K562 (cell line): ENCODE measurements around the gene DDX50. TPM values are rescaled to one million over a fixed set of nuclear protein-coding genes. Genes with fewer than 3 reads are reported as not detected.
A peak's percentile ranks its signal among the peaks of the same experiment; 100 is the strongest.
"Not testable (repeated sequence)": the region's sequence is repeated elsewhere in the genome, so short reads cannot be mapped to it uniquely, and the experiment has no call there.

Experiments
- ATAC-seq: fragments of 200-7000 bp; cut with Tn5 transposase; 3 replicates; pipeline ENCODE4 v1.9.1; 2020; ENCODE audit warnings: moderate library complexity
- BruUV-seq: library from RNA; stranded (reverse); fragments of 400-500 nt; replicated peaks from 2 replicates; lab custom pipeline; 2021; lab: Mats Ljungman, UMichigan
- CTCF ChIA-PET: fragments of 300-600 bp; formaldehyde crosslinking; extraction: SDS; loops from one replicate; lab custom pipeline; 2021; ENCODE audit warnings: low intra/inter-chr PET ratio; lab: Yijun Ruan, JAX
- POLR2A ChIA-PET: fragments of 300-600, 350-650 bp; sonication (Branson Sonifier 250); formaldehyde crosslinking; extraction: SDS; loops from one replicate; lab custom pipeline; 2021; ENCODE audit warnings: antibody characterized with exemption, inconsistent platforms; lab: Yijun Ruan, JAX
- DNase-seq, 4 experiments: peaks; one replicate each; pipeline versions ENCODE4 v3.0.0 to v3.0.0-alpha.2; 2011 to 2018; ENCODE audit warnings: low spot score in 3 of 4, mixed read lengths in 3 of 4; ENCODE audit errors: extremely low read depth in 1 of 4
- FAIRE-seq: peaks from 2 replicates; lab custom pipeline; 2011; peaks lifted over from hg19 to GRCh38; lab: Jason Lieb, UNC
- H2AFZ ChIP-seq: 2 replicates; pipeline ENCODE4 v1.6.0; 2011; ENCODE audit warnings: low read depth, low read length, control low read depth, inconsistent platforms
- H3K27ac ChIP-seq: fragments of 200-600 bp; 3 replicates; pipeline ENCODE4 v1.8.0; 2011; ENCODE audit warnings: low read depth, mild to moderate bottlenecking, control low read depth, inconsistent platforms, low read length, moderate library complexity, mixed read lengths; ENCODE audit errors: extremely low read depth
- H3K27me3 ChIP-seq, 2 experiments: fragments of 300-600 bp in 1 of 2; 2 replicates in 1 of 2; 3 replicates in 1 of 2; pipeline versions ENCODE4 v1.6.0 to v1.8.0; 2011; ENCODE audit warnings: inconsistent platforms in 2 of 2, low read length in 2 of 2, mild to moderate bottlenecking in 1 of 2, mixed read lengths in 1 of 2, moderate library complexity in 1 of 2; ENCODE audit not compliant: control insufficient read depth in 2 of 2, insufficient read depth in 2 of 2
- H3K36me3 ChIP-seq: fragments of 300-600 bp; 3 replicates; pipeline ENCODE4 v1.8.0; 2011; ENCODE audit warnings: mild to moderate bottlenecking, low read length, inconsistent platforms; ENCODE audit not compliant: control insufficient read depth, insufficient read depth
- H3K4me1 ChIP-seq, 2 experiments: fragments of 200-600 bp in 1 of 2; replicated peaks in 1 of 2; 2 replicates in 1 of 2; 3 replicates in 1 of 2; pipeline versions ENCODE4 v1.5.1 to v1.8.0; 2011; ENCODE audit warnings: inconsistent platforms in 2 of 2, low read length in 2 of 2, mild to moderate bottlenecking in 1 of 2, mixed read lengths in 1 of 2, moderate library complexity in 1 of 2; ENCODE audit not compliant: control insufficient read depth in 2 of 2, insufficient read depth in 2 of 2
- H3K4me2 ChIP-seq: 2 replicates; pipeline ENCODE4 v1.6.1; 2011; ENCODE audit warnings: low read length, control low read depth, inconsistent platforms, mixed read lengths; ENCODE audit not compliant: insufficient read depth
- H3K4me3 ChIP-seq: fragments of 200-600 bp; sonication (generic), shearing (Covaris generic); 2 replicates; pipeline ENCODE4 v1.5.1; 2016; ENCODE audit warnings: control low read depth, inconsistent platforms
- H3K79me2 ChIP-seq: fragments of 200-600 bp; 3 replicates; pipeline ENCODE4 v1.8.0; 2011; ENCODE audit warnings: low read length, inconsistent platforms; ENCODE audit not compliant: control insufficient read depth, insufficient read depth
- H3K9ac ChIP-seq, 2 experiments: 2 replicates each; pipeline versions ENCODE4 v1.6.0 to v1.6.1; 2011; ENCODE audit warnings: low read depth in 2 of 2, low read length in 2 of 2, control low read depth in 1 of 2, inconsistent platforms in 1 of 2, mild to moderate bottlenecking in 1 of 2, mixed read lengths in 1 of 2; ENCODE audit not compliant: insufficient read depth in 1 of 2
- H3K9me1 ChIP-seq: one replicate; pipeline ENCODE4 v1.6.0; 2011; ENCODE audit warnings: inconsistent platforms, mild to moderate bottlenecking, low read length, moderate library complexity; ENCODE audit not compliant: control insufficient read depth, insufficient read depth
- H3K9me3 ChIP-seq: replicated peaks from 2 replicates; pipeline ENCODE4 v1.5.1; 2011; ENCODE audit warnings: low read depth, low read length, inconsistent platforms; ENCODE audit not compliant: control insufficient read depth, insufficient read depth
- H4K20me1 ChIP-seq: replicated peaks from 2 replicates; pipeline ENCODE4 v1.6.1; 2011; ENCODE audit warnings: low read length, inconsistent platforms, mixed read lengths; ENCODE audit not compliant: control insufficient read depth, insufficient read depth
- POLR2A ChIP-seq: fragments of 450-650 bp; conservative IDR thresholded peaks from 2 replicates; pipeline ENCODE4 v1.6.1; 2016
- POLR2B ChIP-seq: fragments of 450-650 bp; IDR thresholded peaks from 2 replicates; pipeline ENCODE4 v1.6.1; 2018; ENCODE audit warnings: low read depth; ENCODE audit not compliant: partially characterized antibody
- SUPT5H ChIP-seq: fragments of 450-650 bp; IDR thresholded peaks from 2 replicates; pipeline ENCODE4 v1.6.1; 2016
- ZNF121 ChIP-seq: sonication (generic); formaldehyde crosslinking; conservative IDR thresholded peaks from 2 replicates; pipeline ENCODE4 v1.8.0; 2022; ENCODE audit warnings: missing genetic modification reagents
- WGBS: fragments of 100-300 bp; shearing (Covaris generic); methylation state at CpG from one replicate; pipeline ENCODE4 v1.1.6; 2016; ENCODE audit warnings: low coverage, mixed read lengths; ENCODE audit not compliant: insufficient coverage; ENCODE audit errors: missing lambda C conversion rate; 5-methylcytosine and 5-hydroxymethylcytosine counted together
- in situ Hi-C: fragments of 300-500 bp; cut with MboI; formaldehyde crosslinking; loops from 4 replicates; pipeline ENCODE4 v1.15.0; 2018; ENCODE audit warnings: inconsistent platforms, mixed read lengths
- intact Hi-C: fragments of 100-400 bp; cut with micrococcal nuclease; formaldehyde crosslinking; loops from 2 replicates; pipeline ENCODE4 v1.14.2; 2022
- polyA plus RNA-seq, 8 experiments: library from polyadenylated mRNA; depleted of rRNA in 4 of 8; stranded (reverse) in 5 of 8; unstranded in 3 of 8; fragments of >200 nt; fragmentation: Nextera tagmentation in 2 of 8; fragmentation: Illumina TruSeq in 1 of 8; extraction: Ambion mirVana in 2 of 8; extraction: Trizol in 1 of 8; gene quantifications; 2 replicates each; pipeline versions ENCODE4 v1.2.1 to v1.2.3, GENCODE V29; 2011 to 2014; ENCODE audit warnings: inconsistent platforms in 1 of 8, missing spikeins in 1 of 8
- total RNA-seq, 7 experiments: library from RNA; depleted of rRNA in 6 of 7; stranded (reverse); fragments of >200 nt in 6 of 7; fragmentation: Illumina TruSeq in 2 of 7; extraction: Trizol in 2 of 7; gene quantifications; 2 replicates each; pipeline versions ENCODE4 v1.2.1 to v1.2.3, GENCODE V29; 2011 to 2021; ENCODE audit warnings: low replicate concordance in 1 of 7
- TF ChIP-seq, protein P1 (sequence below): fragments of 450-650 bp; formaldehyde crosslinking; conservative IDR thresholded peaks from 2 replicates; pipeline ENCODE4 v1.4.0; 2022; ENCODE audit warnings: mild to moderate bottlenecking, missing genetic modification characterization

Gene DDX50
- total and polyA plus RNA-seq, 9 of the 15 experiments (the other 6 are each of a cell fraction or from before 2014, with no cell fraction given): 36.7 to 86.8 (median 57.4) TPM

GRCh38 chr10:68975936-68976473 is 74.9 kb downstream of the DDX50 start:
- peaks cover 98% of the 10 kb centered on the region for H3K36me3 ChIP-seq
- H3K4me1 ChIP-seq, H3K4me3 ChIP-seq, H3K9me3 ChIP-seq, FAIRE-seq, H3K9ac ChIP-seq, H3K27me3 ChIP-seq, DNase-seq, in situ Hi-C loops, BruUV-seq, H4K20me1 ChIP-seq, ATAC-seq, H3K4me2 ChIP-seq, H3K9me1 ChIP-seq, CTCF ChIA-PET, H2AFZ ChIP-seq, H3K27ac ChIP-seq: not testable (repeated sequence)
- TF ChIP-seq POLR2A (peak; percentile 59), ZNF121 (CRISPR knock-in tag) (peak; percentile 45), POLR2B (peak; percentile 55), SUPT5H (peak; percentile 74)
- TF ChIP-seq, protein P1, sequence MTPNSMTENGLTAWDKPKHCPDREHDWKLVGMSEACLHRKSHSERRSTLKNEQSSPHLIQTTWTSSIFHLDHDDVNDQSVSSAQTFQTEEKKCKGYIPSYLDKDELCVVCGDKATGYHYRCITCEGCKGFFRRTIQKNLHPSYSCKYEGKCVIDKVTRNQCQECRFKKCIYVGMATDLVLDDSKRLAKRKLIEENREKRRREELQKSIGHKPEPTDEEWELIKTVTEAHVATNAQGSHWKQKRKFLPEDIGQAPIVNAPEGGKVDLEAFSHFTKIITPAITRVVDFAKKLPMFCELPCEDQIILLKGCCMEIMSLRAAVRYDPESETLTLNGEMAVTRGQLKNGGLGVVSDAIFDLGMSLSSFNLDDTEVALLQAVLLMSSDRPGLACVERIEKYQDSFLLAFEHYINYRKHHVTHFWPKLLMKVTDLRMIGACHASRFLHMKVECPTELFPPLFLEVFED (CRISPR knock-in tag): 0 out of 2 replicates have a peak, but pooled peaks have one; percentile 65
- peaks cover 40% of the 10 kb centered on the region for H3K79me2 ChIP-seq
- POLR2A ChIA-PET: interaction anchor here (0.6 to 10.0 kb wide), 4 partner anchors 11 to 258 kb away, joined by 3 to 99 read pairs (median 8); partner anchors contain the start of gene DDX21
- intact Hi-C loops: loop anchor here (10.0 kb wide), 1 partner anchor 221 kb away; no protein-coding TSS in a partner anchor
- WGBS: 100% methylated on average over 2 of the region's 5 CpGs
